Kidney (tissue), 14 donors: ENCODE measurements around the gene EMC10. TPM values are rescaled to one million over a fixed set of nuclear protein-coding genes. Genes with fewer than 3 reads are reported as not detected.
A peak's percentile ranks its signal among the peaks of the same experiment; 100 is the strongest.

Experiments
- DNase-seq, 5 donors: peaks; one replicate each; pipeline ENCODE4 v3.0.0-alpha.2; 2013 to 2020
- FAIRE-seq: peaks from 2 replicates; lab custom pipeline; 2012; peaks lifted over from hg19 to GRCh38; lab: Jason Lieb, UNC
- H3K27ac ChIP-seq, 2 donors: one replicate each; pipeline ENCODE4 v1.7.0; 2013; ENCODE audit warnings: low read depth in 2 of 2, low read length in 2 of 2, inconsistent platforms in 1 of 2
- H3K27me3 ChIP-seq: one replicate; pipeline ENCODE4 v1.7.1; 2013; ENCODE audit warnings: low read length, inconsistent platforms; ENCODE audit not compliant: control insufficient read depth, insufficient read depth
- H3K36me3 ChIP-seq, 3 donors: one replicate each; pipeline versions ENCODE4 v1.7.0 to v1.7.1; 2013; ENCODE audit warnings: low read length in 3 of 3, control low read depth in 1 of 3, inconsistent platforms in 1 of 3; ENCODE audit not compliant: insufficient read depth in 3 of 3, control insufficient read depth in 2 of 3
- H3K4me1 ChIP-seq, 3 donors: one replicate each; pipeline versions ENCODE4 v1.7.0 to v1.7.1; 2013; ENCODE audit warnings: low read length in 3 of 3, inconsistent platforms in 1 of 3, low read depth in 1 of 3; ENCODE audit not compliant: control insufficient read depth in 2 of 3, insufficient read depth in 2 of 3
- H3K4me3 ChIP-seq, 3 donors: one replicate each; pipeline versions ENCODE4 v1.7.0 to v1.8.1; 2013; ENCODE audit warnings: low read length in 3 of 3, control low read depth in 1 of 3, inconsistent platforms in 1 of 3
- H3K9ac ChIP-seq, 3 donors: one replicate each; pipeline versions ENCODE4 v1.7.0 to v1.7.1; 2013; ENCODE audit warnings: low read length in 3 of 3, control low read depth in 1 of 3, inconsistent platforms in 1 of 3
- H3K9me3 ChIP-seq, 3 donors: one replicate each; pipeline versions ENCODE4 v1.7.0 to v1.7.1; 2013; ENCODE audit warnings: low read length in 3 of 3, control low read depth in 1 of 3, inconsistent platforms in 1 of 3; ENCODE audit not compliant: control insufficient read depth in 2 of 3, insufficient read depth in 1 of 3
- intact Hi-C: fragments of 100-400 bp; cut with DNase I; formaldehyde crosslinking; loops from one replicate; pipeline ENCODE4 v1.11.1; 2022
- polyA plus RNA-seq: library from polyadenylated mRNA; stranded (reverse); fragments of 350-450 nt; fragmentation: Illumina TruSeq; extraction: RNeasy Lipid Tissue Mini Kit (QIAGEN cat#74804); gene quantifications from one replicate; pipeline ENCODE4 v1.2.3, GENCODE V29; 2014; ENCODE audit warnings: low read depth, low replicate concordance; ENCODE audit not compliant: insufficient read depth
- total RNA-seq: library from RNA; stranded (reverse); fragmentation: NEBNext Ultra II Directional; extraction: Animal tissue kit (Norgen Biotek cat#: 25700); gene quantifications from one replicate; pipeline ENCODE4 v1.2.1, GENCODE V29; 2021
- TF ChIP-seq, protein P1 (sequence below): IDR thresholded peaks from 3 replicates; pipeline ENCODE4 v1.5.1; 2012; ENCODE audit warnings: mild to moderate bottlenecking, moderate library complexity, borderline replicate concordance; ENCODE audit not compliant: insufficient read depth; ENCODE audit errors: extremely low read depth
- donor health status: control.
- donor health status: control.
- donor health status: control.
- donor health status: control.
- donor health status: control.
- donor health status: DM: yes; HTN: yes; CAD: no.
- donor health status: Normal renal cell carcinoma (clear cell type).

EMC10 gene
- total and polyA plus RNA-seq, 2 donors from 2014 or later, result 184 to 199 TPM

DNA sequence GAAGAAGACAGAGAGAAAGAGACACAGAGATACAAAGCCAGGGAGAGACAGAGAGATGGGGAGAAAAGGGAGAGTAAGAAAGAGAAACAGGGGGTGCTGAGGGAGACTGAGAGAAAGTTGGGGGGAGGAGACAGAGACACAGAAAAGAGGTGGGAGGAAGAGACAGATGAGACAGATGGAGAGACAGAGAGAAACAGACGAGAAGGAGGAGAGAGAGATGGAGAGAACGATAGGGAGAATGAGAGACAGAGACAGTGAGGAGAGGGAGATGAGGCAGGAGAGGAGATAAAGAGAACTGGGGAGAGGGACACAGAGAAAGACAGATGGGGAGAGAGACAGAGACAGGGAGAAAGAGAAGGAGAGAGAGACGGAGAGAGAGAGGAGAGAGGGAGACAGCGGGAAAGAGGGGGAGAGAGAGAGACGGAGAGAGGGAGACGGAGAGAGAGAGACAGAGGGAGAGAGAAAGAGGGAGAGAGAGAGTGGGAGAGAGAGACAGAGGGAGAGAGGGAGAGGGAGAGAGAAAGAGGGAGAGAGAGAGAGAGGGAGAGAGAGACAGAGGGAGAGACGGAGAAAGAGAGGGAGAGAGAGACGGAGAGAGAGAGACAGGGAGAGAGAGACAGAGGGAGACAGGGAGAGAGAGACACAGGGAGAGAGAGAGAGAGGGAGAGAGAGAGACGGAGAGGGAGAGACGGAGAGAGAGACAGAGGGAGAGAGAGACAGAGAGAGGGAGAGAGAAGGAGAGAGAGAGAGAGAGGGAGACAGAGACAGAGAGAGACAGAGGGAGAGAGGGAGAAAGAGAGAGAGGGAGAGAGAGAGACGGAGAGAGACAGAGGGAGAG lies 22.1 kb downstream of the EMC10 start:
- intact Hi-C loops, result no loop called here
- Histone ChIP-seq H3K27ac (no peak overlapping the region), H3K36me3 (no peaks in the 10 kb centered on the region), H3K4me3 (no peak overlapping the region), H3K9me3 (no peaks in the 10 kb centered on the region), H3K4me1 (no peaks in the 10 kb centered on the region), H3K27me3 (peaks cover 8% of the 10 kb centered on the region), H3K9ac (no peak overlapping the region)
- TF ChIP-seq, protein P1, sequence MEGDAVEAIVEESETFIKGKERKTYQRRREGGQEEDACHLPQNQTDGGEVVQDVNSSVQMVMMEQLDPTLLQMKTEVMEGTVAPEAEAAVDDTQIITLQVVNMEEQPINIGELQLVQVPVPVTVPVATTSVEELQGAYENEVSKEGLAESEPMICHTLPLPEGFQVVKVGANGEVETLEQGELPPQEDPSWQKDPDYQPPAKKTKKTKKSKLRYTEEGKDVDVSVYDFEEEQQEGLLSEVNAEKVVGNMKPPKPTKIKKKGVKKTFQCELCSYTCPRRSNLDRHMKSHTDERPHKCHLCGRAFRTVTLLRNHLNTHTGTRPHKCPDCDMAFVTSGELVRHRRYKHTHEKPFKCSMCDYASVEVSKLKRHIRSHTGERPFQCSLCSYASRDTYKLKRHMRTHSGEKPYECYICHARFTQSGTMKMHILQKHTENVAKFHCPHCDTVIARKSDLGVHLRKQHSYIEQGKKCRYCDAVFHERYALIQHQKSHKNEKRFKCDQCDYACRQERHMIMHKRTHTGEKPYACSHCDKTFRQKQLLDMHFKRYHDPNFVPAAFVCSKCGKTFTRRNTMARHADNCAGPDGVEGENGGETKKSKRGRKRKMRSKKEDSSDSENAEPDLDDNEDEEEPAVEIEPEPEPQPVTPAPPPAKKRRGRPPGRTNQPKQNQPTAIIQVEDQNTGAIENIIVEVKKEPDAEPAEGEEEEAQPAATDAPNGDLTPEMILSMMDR, result no peak
- no peak for FAIRE-seq
- DNase-seq, result no peak

DNA sequence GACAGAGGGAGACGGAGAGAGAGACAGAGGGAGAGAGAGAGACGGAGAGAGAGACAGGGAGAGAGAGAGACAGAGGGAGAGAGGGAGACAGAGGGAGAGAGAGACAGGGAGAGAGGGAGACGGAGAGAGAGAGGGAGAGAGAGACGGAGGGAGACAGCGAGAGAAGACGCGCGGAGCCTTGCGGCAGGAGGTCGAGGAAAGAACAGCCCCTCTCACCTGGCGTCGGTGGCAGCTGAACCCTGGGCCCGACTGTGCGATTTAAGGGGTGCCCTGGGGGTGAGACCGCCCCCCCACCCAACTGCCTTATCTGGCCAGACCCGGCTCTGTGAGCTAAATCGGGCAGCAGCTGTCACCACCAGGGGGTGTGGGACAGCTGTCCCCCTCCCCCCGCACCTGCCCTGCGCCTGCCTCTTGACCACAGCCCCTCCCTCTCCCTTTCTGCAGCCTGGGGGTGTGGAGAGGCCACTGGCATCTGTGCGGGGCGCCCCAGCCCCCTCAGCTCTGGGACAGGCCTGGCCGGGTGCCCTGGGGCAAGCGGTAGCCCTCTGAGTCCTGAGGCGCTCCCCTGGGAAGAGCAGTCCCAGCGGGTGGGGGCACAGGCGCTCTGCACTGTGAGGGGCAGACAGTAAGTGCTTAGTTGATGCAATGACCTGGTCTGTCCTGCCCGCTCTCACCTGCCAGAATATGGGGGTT lies 23.9 kb downstream of the EMC10 start:
- FAIRE-seq, result no peak
- H3K9ac ChIP-seq, result no peak overlapping the region
- peaks cover 8% of the 10 kb centered on the region for H3K27me3 ChIP-seq
- no peak overlapping the region for H3K4me3 ChIP-seq
- intact Hi-C loops, result no loop called here
- H3K4me1 ChIP-seq, result no peaks in the 10 kb centered on the region
- no peaks in the 10 kb centered on the region for H3K36me3 ChIP-seq
- H3K9me3 ChIP-seq, result no peaks in the 10 kb centered on the region
- no peak overlapping the region for H3K27ac ChIP-seq
- peak in 3 of 5 donors; percentile 34 to 62 (median 59) for DNase-seq
- TF ChIP-seq, protein P1, result no peak

DNA sequence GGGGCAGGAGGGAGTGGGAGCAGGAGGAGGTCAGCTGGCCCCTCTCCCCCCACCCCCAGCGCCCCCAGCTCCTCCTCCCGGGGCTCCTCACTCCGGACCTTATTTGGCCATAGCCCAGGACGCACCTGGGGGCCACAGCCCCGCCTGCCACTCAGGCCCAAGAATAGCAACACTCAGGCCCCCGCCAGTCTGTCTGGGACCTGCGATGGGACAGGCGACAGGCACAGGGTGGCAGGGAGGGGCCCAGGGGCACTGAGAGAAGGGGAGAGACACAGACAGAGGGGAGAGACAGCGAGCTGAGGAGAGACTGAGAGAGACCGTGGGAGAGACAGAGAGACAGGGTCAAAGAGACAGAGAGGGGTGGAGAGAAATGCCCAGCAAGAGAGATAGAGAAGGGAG lies 24.4 kb downstream of the EMC10 start:
- FAIRE-seq, result no peak
- intact Hi-C loops, result no loop called here
- H3K4me1 ChIP-seq, result no peaks in the 10 kb centered on the region
- peak in 1 of 5 donors; percentile 71 for DNase-seq
- TF ChIP-seq, protein P1, result no peak
- peaks cover 8% of the 10 kb centered on the region for H3K27me3 ChIP-seq
- H3K9me3 ChIP-seq, result no peaks in the 10 kb centered on the region
- no peaks in the 10 kb centered on the region for H3K36me3 ChIP-seq
- no peak overlapping the region for H3K4me3 ChIP-seq
- H3K27ac ChIP-seq, result no peak overlapping the region
- H3K9ac ChIP-seq, result no peak overlapping the region
